OCI-LY1 (cell line): Measurements from ENCODE around the gene MFAP4.

Experiments
- CTCF ChIP-seq: fragments of 200-600 bp; sonication (generic), shearing (Covaris generic); IDR thresholded peaks from 2 replicates; pipeline ENCODE4 v1.5.1; 2017; ENCODE audit warnings: mild to moderate bottlenecking, antibody characterized with exemption, low read length, moderate library complexity, mixed read lengths
- EZH2 ChIP-seq: fragments of 200-600 bp; sonication (generic), shearing (Covaris generic); IDR thresholded peaks from 2 replicates; pipeline ENCODE4 v1.8.0; 2017; ENCODE audit warnings: borderline replicate concordance, mixed run types, mild to moderate bottlenecking, antibody characterized with exemption, low read length, moderate library complexity, mixed read lengths

GRCh38 chr17:19383681-19384470, 3.1 kb downstream of the MFAP4 start:
- no peak for TF ChIP-seq EZH2
- no peak for TF ChIP-seq CTCF
